Esophagus squamous epithelium (tissue), 5 donors: ENCODE measurements around the gene ADAMTSL3. TPM values are rescaled to one million over a fixed set of nuclear protein-coding genes. Genes with fewer than 3 reads are reported as not detected.
A peak's percentile ranks its signal among the peaks of the same experiment; 100 is the strongest.
"Not testable (repeated sequence)": the region's sequence is repeated elsewhere in the genome, so short reads cannot be mapped to it uniquely, and the experiment has no call there.

Experiments
- DNase-seq: peaks from one replicate; lab custom pipeline; 2025; lab: John Stamatoyannopoulos, UW
- H3K27ac ChIP-seq, 4 donors: fragments of 200-600 bp; sonication (generic); one replicate each; pipeline ENCODE4 v1.5.1; 2016 to 2019; ENCODE audit warnings: mild to moderate bottlenecking in 1 of 4
- H3K27me3 ChIP-seq, 4 donors: fragments of 200-600 bp; sonication (generic); 1 replicate in 3 of 4; 2 replicates in 1 of 4; pipeline versions ENCODE4 v1.5.1 to v1.6.0; 2017 to 2021; ENCODE audit warnings: antibody characterized with exemption in 1 of 4
- H3K36me3 ChIP-seq, 3 donors: fragments of 200-600 bp; sonication (generic); one replicate each; pipeline ENCODE4 v1.5.1; 2016 to 2019
- H3K4me1 ChIP-seq, 3 donors: fragments of 200-600 bp; sonication (generic); one replicate each; pipeline ENCODE4 v1.5.1; 2017 to 2019
- H3K4me3 ChIP-seq, 4 donors: fragments of 200-600 bp; sonication (generic); 1 replicate in 3 of 4; 2 replicates in 1 of 4; pipeline ENCODE4 v1.5.1; 2016 to 2019; ENCODE audit warnings: mild to moderate bottlenecking in 2 of 4, moderate library complexity in 1 of 4
- H3K9me3 ChIP-seq, 3 donors: fragments of 200-600 bp; sonication (generic); one replicate each; pipeline ENCODE4 v1.5.1; 2016 to 2019
- CTCF ChIP-seq, 6 experiments: fragments of 450-650 bp in 4 of 6; fragments of 200-600 bp in 2 of 6; sonication (generic) in 2 of 6; IDR thresholded peaks; one replicate each; pipeline ENCODE4 v1.5.1; 2016 to 2019; ENCODE audit warnings: antibody characterized with exemption in 6 of 6, mild to moderate bottlenecking in 4 of 6, moderate library complexity in 4 of 6
- POLR2A ChIP-seq, 4 donors: fragments of 450-650 bp; IDR thresholded peaks; one replicate each; pipeline ENCODE4 v1.6.1; 2017; ENCODE audit warnings: antibody characterized with exemption in 4 of 4, mild to moderate bottlenecking in 4 of 4, moderate library complexity in 3 of 4
- WGBS, 2 donors: methylation state at CpG; one replicate each; pipeline ENCODE4 v1.1.5; 2018; 5-methylcytosine and 5-hydroxymethylcytosine counted together
- intact Hi-C: fragments of 100-400 bp; cut with DNase I; formaldehyde crosslinking; loops from one replicate; pipeline ENCODE4 v1.15.0; 2022
- total RNA-seq, 4 donors: library from RNA; depleted of rRNA; stranded (reverse); fragments of >200 nt; gene quantifications; one replicate each; pipeline ENCODE4 v1.1.0, GENCODE V29; 2016
- donor health status: DM: yes; HTN: yes; CAD: no.

ADAMTSL3 gene
- total RNA-seq, 4 donors from 2014 or later = 0.11 to 3.2 (median 0.79) TPM

- TF ChIP-seq POLR2A (IDR thresholded peaks at IDR 0.05) = no peak
- TF ChIP-seq CTCF (IDR thresholded peaks at IDR 0.05) = peak in 5 of 6 experiments; percentile 13 to 47 (median 16)
- no peaks in the 10 kb centered on the region for H3K36me3 ChIP-seq
- no peak for DNase-seq
- 54 to 58% methylated on average over 3 of the region's 3 CpGs for WGBS, 2 donors
- peaks cover 0 to under 1% (median 0%) of the 10 kb centered on the region in 3 donors for H3K9me3 ChIP-seq
- no peak overlapping the region for H3K4me3 ChIP-seq
- peaks cover 0 to 5% (median 0%) of the 10 kb centered on the region in 3 donors for H3K4me1 ChIP-seq
- no peaks in the 10 kb centered on the region for H3K27me3 ChIP-seq
- intact Hi-C loops = no loop called here
- H3K27ac ChIP-seq = no peak overlapping the region
These were observed 380.9 kb downstream of the ADAMTSL3 start for GRCh38 chr15:84034578-84035398.

- DNase-seq = no peak
- Histone ChIP-seq H3K4me1 (peaks cover 0 to 5% (median 0%) of the 10 kb centered on the region in 3 donors), H3K27me3 (no peaks in the 10 kb centered on the region), H3K27ac (no peak overlapping the region), H3K9me3 (no peaks in the 10 kb centered on the region), H3K36me3 (no peaks in the 10 kb centered on the region), H3K4me3 (no peak overlapping the region)
- intact Hi-C loops = no loop called here
- TF ChIP-seq POLR2A (IDR thresholded peaks at IDR 0.05) (no peak), CTCF (IDR thresholded peaks at IDR 0.05) (peak in 2 of 6 experiments; percentile 23 to 50)
- 3 to 6% methylated on average over 2 of the region's 2 CpGs for WGBS, 2 donors
These were observed 381.5 kb downstream of the ADAMTSL3 start for GRCh38 chr15:84035399-84035766.

GRCh38 chr15:84037301-84037700, 383.4 kb downstream of the ADAMTSL3 start:
- Histone ChIP-seq H3K36me3 (no peaks in the 10 kb centered on the region), H3K27ac (no peak overlapping the region), H3K4me1 (peaks cover 0 to 5% (median 0%) of the 10 kb centered on the region in 3 donors), H3K4me3 (no peak overlapping the region), H3K27me3 (peaks cover 0 to 1% (median 0%) of the 10 kb centered on the region in 4 donors), H3K9me3 (no peaks in the 10 kb centered on the region)
- intact Hi-C loops = no loop called here
- TF ChIP-seq CTCF (IDR thresholded peaks at IDR 0.05) = no peak
- no peak for TF ChIP-seq POLR2A (IDR thresholded peaks at IDR 0.05)
- DNase-seq = no peak

- H3K4me3 ChIP-seq, H3K9me3 ChIP-seq, H3K27ac ChIP-seq, H3K36me3 ChIP-seq, intact Hi-C loops, H3K27me3 ChIP-seq, H3K4me1 ChIP-seq, DNase-seq: not testable (repeated sequence)
- 84 to 89% methylated on average over 7 to 11 of the region's 18 CpGs for WGBS, 2 donors
These were observed 388.6 kb downstream of the ADAMTSL3 start for GRCh38 chr15:84042434-84043056.

- intact Hi-C loops = no loop called here
- no peak for TF ChIP-seq CTCF (IDR thresholded peaks at IDR 0.05)
- TF ChIP-seq POLR2A (IDR thresholded peaks at IDR 0.05) = no peak
- Histone ChIP-seq H3K27ac (no peak overlapping the region), H3K4me3 (no peak overlapping the region), H3K9me3 (no peaks in the 10 kb centered on the region), H3K27me3 (peaks cover 0 to 6% (median 0%) of the 10 kb centered on the region in 4 donors), H3K4me1 (no peaks in the 10 kb centered on the region), H3K36me3 (no peaks in the 10 kb centered on the region)
- 70 to 78% methylated on average over 4 of the region's 4 CpGs for WGBS, 2 donors
- DNase-seq = no peak
These were observed 392.2 kb downstream of the ADAMTSL3 start for GRCh38 chr15:84046064-84046637.

- DNase-seq, H3K4me3 ChIP-seq, H3K27me3 ChIP-seq, H3K4me1 ChIP-seq, H3K9me3 ChIP-seq, H3K27ac ChIP-seq, intact Hi-C loops, H3K36me3 ChIP-seq: not testable (repeated sequence)
- 64 to 87% methylated on average over 4 of the region's 4 CpGs for WGBS, 2 donors
These were observed 395.6 kb downstream of the ADAMTSL3 start for GRCh38 chr15:84049480-84049879.
